OCI-LY7 (cell line): ENCODE results near the gene C1orf21. TPM values are rescaled to one million over a fixed set of nuclear protein-coding genes. Genes with fewer than 3 reads are reported as not detected.

Source experiments
- BruUV-seq: library from RNA; stranded (reverse); fragments of 400-500 nt; replicated peaks from 2 replicates; lab custom pipeline; 2021; lab: Mats Ljungman, UMichigan
- CTCF ChIA-PET: fragments of 300-600 bp; sonication (Branson Sonifier 250); formaldehyde crosslinking; loops from one replicate; lab custom pipeline; 2022; ENCODE audit warnings: antibody characterized with exemption; ENCODE audit not compliant: unreplicated experiment; lab: Charles Lee
- POLR2A ChIA-PET: fragments of 300-600 bp; sonication (Branson Sonifier 250); formaldehyde crosslinking; loops from one replicate; lab custom pipeline; 2022; ENCODE audit warnings: antibody characterized with exemption; lab: Charles Lee
- DNase-seq: peaks from one replicate; pipeline ENCODE4 v3.0.0-alpha.2; 2015; ENCODE audit warnings: low spot score
- H2AFZ ChIP-seq: fragments of 200-600 bp; sonication (generic), shearing (Covaris generic); 2 replicates; pipeline ENCODE4 v1.6.1; 2014; ENCODE audit warnings: mild to moderate bottlenecking, antibody characterized with exemption, low read length, moderate library complexity
- H3K27ac ChIP-seq: fragments of 200-600 bp; sonication (generic); 2 replicates; pipeline ENCODE4 v1.5.1; 2014; ENCODE audit warnings: mixed run types, low read depth, mild to moderate bottlenecking, moderate library complexity, low read length, inconsistent platforms; ENCODE audit not compliant: poor library complexity, severe bottlenecking
- H3K36me3 ChIP-seq: fragments of 200-600 bp; sonication (generic); 2 replicates; pipeline ENCODE4 v1.6.1; 2014; ENCODE audit warnings: mild to moderate bottlenecking, antibody characterized with exemption, low read length, moderate library complexity, mixed read lengths; ENCODE audit not compliant: insufficient read depth
- H3K4me1 ChIP-seq: fragments of 200-600 bp; sonication (generic); 2 replicates; pipeline ENCODE4 v1.5.1; 2014; ENCODE audit warnings: mild to moderate bottlenecking, low read length; ENCODE audit not compliant: insufficient read depth, poor library complexity, severe bottlenecking
- H3K4me2 ChIP-seq: fragments of 200-600 bp; sonication (generic); 2 replicates; pipeline ENCODE4 v1.6.1; 2014; ENCODE audit warnings: mild to moderate bottlenecking, low read length
- H3K4me3 ChIP-seq: fragments of 200-600 bp; sonication (generic); 2 replicates; pipeline ENCODE4 v1.5.1; 2014; ENCODE audit warnings: mild to moderate bottlenecking, low read depth, low read length; ENCODE audit not compliant: poor library complexity, severe bottlenecking
- H3K79me2 ChIP-seq: fragments of 200-600 bp; sonication (generic); 2 replicates; pipeline ENCODE4 v1.6.1; 2016; ENCODE audit warnings: low read depth, mild to moderate bottlenecking, low read length, moderate library complexity, mixed read lengths; ENCODE audit not compliant: insufficient read depth
- H3K9me2 ChIP-seq: fragments of 200-600 bp; sonication (generic); 2 replicates; pipeline ENCODE4 v1.6.1; 2016; ENCODE audit warnings: mild to moderate bottlenecking, low read length, mixed read lengths; ENCODE audit not compliant: insufficient read depth
- H3K9me3 ChIP-seq: fragments of 200-600 bp; sonication (generic); 2 replicates; pipeline ENCODE4 v1.6.1; 2014; ENCODE audit warnings: mild to moderate bottlenecking, mixed run types, low read length, mixed read lengths
- H4K20me1 ChIP-seq: fragments of 200-600 bp; sonication (generic); 2 replicates; pipeline ENCODE4 v1.6.1; 2014; ENCODE audit warnings: mild to moderate bottlenecking, antibody characterized with exemption, low read length, moderate library complexity, mixed read lengths; ENCODE audit not compliant: insufficient read depth
- EZH2phosphoT487 ChIP-seq: fragments of 200-600 bp; sonication (generic); IDR thresholded peaks from 2 replicates; pipeline ENCODE4 v1.6.1; 2018; ENCODE audit warnings: low read depth, borderline replicate concordance, mild to moderate bottlenecking, mixed run types, antibody characterized with exemption, low read length, moderate library complexity, mixed read lengths
- intact Hi-C: fragments of 100-400 bp; cut with micrococcal nuclease; formaldehyde crosslinking; loops from one replicate; pipeline ENCODE4 v1.10.0; 2022; ENCODE audit not compliant: unreplicated experiment
- total RNA-seq, 2 experiments: library from RNA; depleted of rRNA in 1 of 2; stranded (reverse); fragments of >200 nt in 1 of 2; shearing (Covaris generic) in 1 of 2; gene quantifications; 2 replicates each; pipeline ENCODE4 v1.2.3, GENCODE V29; 2014 to 2022
- TF ChIP-seq, protein P1 (sequence below): fragments of 200-600 bp; sonication (generic); conservative IDR thresholded peaks from 2 replicates; pipeline ENCODE4 v1.5.1; 2014; ENCODE audit warnings: mild to moderate bottlenecking, antibody characterized with exemption, low read length, moderate library complexity, mixed read lengths

C1orf21 gene
- total RNA-seq, 2 experiments from 2014 or later, result not detected

DNA sequence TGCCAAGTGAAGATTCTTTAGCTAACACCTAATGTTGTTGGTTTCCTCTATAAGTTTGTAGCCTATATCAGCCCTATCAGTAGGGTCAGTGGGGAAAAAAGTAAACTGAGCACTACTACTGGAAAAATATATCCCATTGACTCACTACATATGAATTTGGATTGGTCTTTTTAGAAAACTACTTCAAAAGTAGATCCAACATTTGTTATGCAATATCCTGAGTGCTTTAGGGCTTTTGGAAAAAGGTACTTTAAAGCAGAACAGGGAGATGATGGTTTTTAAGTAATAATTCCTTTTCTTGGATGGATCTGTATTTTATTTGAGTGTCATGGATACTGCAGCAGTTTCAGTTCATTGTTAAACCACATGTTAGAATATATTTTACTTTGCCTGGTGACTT is 7.1 kb downstream of the C1orf21 start:
- no TSS peak for BruUV-seq
- POLR2A ChIA-PET, result no interaction called here

DNA sequence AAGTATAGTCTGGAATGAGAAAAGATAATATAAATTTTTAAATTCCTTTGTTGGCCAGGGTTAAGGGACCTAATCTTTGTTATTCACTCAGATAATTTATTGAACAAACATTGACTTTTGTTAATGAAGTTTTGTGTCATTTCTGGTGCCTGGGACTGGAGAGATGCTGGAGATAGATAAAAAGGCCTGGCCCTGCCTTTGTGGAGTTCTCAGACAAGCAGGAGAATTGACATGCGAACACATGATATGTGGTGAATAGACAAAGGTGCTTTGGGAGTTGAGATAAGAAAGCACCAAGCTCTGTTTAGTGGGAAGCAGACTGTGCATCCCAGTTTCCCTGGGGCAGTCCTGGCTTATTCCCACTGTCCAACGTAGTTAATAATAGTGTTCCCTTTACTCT is 8.5 kb downstream of the C1orf21 start:
- CTCF ChIA-PET, result no interaction called here
- BruUV-seq, result no TSS peak
- no peaks in the 10 kb centered on the region for H4K20me1 ChIP-seq
- H3K79me2 ChIP-seq, result no peaks in the 10 kb centered on the region
- no peak overlapping the region for H3K4me3 ChIP-seq
- H3K9me3 ChIP-seq, result no peaks in the 10 kb centered on the region
- H3K27ac ChIP-seq, result no peak overlapping the region
- H3K36me3 ChIP-seq, result no peaks in the 10 kb centered on the region
- POLR2A ChIA-PET, result no interaction called here
- no peak for DNase-seq
- no peak for TF ChIP-seq EZH2phosphoT487
- no peak overlapping the region for H2AFZ ChIP-seq
- H3K4me2 ChIP-seq, result no peak overlapping the region
- H3K9me2 ChIP-seq, result no peaks in the 10 kb centered on the region
- intact Hi-C loops, result no loop called here
- H3K4me1 ChIP-seq, result no peaks in the 10 kb centered on the region

More for the DNA sequence above, 7.1 kb downstream of the C1orf21 start:
- no peak for DNase-seq
- no peak overlapping the region for H3K4me3 ChIP-seq
- intact Hi-C loops, result no loop called here
- H3K4me2 ChIP-seq, result no peak overlapping the region
- no peak overlapping the region for H2AFZ ChIP-seq
- H3K4me1 ChIP-seq, result no peaks in the 10 kb centered on the region
- no peaks in the 10 kb centered on the region for H3K36me3 ChIP-seq
- CTCF ChIA-PET, result no interaction called here
- H3K27ac ChIP-seq, result no peak overlapping the region
- no peaks in the 10 kb centered on the region for H3K9me2 ChIP-seq
- H3K79me2 ChIP-seq, result no peaks in the 10 kb centered on the region
- TF ChIP-seq, protein P1, sequence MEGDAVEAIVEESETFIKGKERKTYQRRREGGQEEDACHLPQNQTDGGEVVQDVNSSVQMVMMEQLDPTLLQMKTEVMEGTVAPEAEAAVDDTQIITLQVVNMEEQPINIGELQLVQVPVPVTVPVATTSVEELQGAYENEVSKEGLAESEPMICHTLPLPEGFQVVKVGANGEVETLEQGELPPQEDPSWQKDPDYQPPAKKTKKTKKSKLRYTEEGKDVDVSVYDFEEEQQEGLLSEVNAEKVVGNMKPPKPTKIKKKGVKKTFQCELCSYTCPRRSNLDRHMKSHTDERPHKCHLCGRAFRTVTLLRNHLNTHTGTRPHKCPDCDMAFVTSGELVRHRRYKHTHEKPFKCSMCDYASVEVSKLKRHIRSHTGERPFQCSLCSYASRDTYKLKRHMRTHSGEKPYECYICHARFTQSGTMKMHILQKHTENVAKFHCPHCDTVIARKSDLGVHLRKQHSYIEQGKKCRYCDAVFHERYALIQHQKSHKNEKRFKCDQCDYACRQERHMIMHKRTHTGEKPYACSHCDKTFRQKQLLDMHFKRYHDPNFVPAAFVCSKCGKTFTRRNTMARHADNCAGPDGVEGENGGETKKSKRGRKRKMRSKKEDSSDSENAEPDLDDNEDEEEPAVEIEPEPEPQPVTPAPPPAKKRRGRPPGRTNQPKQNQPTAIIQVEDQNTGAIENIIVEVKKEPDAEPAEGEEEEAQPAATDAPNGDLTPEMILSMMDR, result no peak
- TF ChIP-seq EZH2phosphoT487, result no peak
- no peaks in the 10 kb centered on the region for H4K20me1 ChIP-seq
- H3K9me3 ChIP-seq, result no peaks in the 10 kb centered on the region

DNA sequence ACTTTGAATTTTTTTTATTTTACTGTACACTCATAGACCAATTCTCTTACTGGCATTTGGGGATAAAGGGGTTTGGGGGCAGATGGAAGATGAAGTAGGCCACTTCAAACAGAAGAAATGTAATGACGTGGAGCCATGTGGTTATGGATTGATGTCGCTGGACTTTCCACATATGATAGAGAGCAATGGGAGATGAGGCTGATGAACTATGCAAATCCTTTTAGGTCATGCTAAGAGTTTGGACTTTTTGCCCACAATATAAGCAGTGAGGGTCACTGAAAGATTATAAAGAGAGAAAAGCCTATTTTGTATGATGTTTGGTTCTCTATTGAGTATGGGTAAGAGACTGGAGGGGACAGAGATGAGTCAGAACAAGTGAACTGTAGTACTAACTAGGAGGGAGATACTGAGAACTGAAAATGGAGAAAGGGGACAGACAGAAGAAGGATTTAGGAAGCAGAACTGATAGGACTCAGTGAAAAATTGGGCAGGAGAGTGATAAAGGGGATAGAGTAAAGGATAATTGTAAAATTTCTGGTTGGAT is 9.2 kb downstream of the C1orf21 start:
- Histone ChIP-seq H3K4me2 (no peak overlapping the region), H3K79me2 (no peaks in the 10 kb centered on the region), H3K4me1 (no peaks in the 10 kb centered on the region), H3K4me3 (no peak overlapping the region), H3K9me3 (no peaks in the 10 kb centered on the region), H3K9me2 (no peaks in the 10 kb centered on the region), H4K20me1 (no peaks in the 10 kb centered on the region), H2AFZ (no peak overlapping the region), H3K36me3 (no peaks in the 10 kb centered on the region), H3K27ac (no peak overlapping the region)
- TF ChIP-seq, protein P1, result no peak
- TF ChIP-seq EZH2phosphoT487, result no peak
- intact Hi-C loops, result no loop called here
- DNase-seq, result no peak
- BruUV-seq, result no TSS peak
- CTCF ChIA-PET, result no interaction called here
- POLR2A ChIA-PET, result interaction anchor here (0.5 kb wide), 1 partner anchor 31 kb away, joined by 3 read pairs; no protein-coding TSS in a partner anchor
